Fibroblast of villous mesenchyme (primary cell): Measurements from ENCODE around the gene CYP2D6. TPM values are rescaled to one million over a fixed set of nuclear protein-coding genes. Genes with fewer than 3 reads are reported as not detected.
A peak's percentile ranks its signal among the peaks of the same experiment; 100 is the strongest.
"Not testable (repeated sequence)": the region's sequence is repeated elsewhere in the genome, so short reads cannot be mapped to it uniquely, and the experiment has no call there.

Source experiments
- DNase-seq: peaks from one replicate; pipeline ENCODE4 v3.0.0-alpha.2; 2010; ENCODE audit warnings: low read depth
- H3K4me3 ChIP-seq: 2 replicates; pipeline ENCODE4 v1.5.1; 2011; ENCODE audit warnings: low read depth, mild to moderate bottlenecking, low read length
- CTCF ChIP-seq: IDR thresholded peaks from 2 replicates; pipeline ENCODE4 v1.5.1; 2012; ENCODE audit warnings: low read depth, mild to moderate bottlenecking, low read length; ENCODE audit not compliant: insufficient read depth
- total RNA-seq: library from RNA; depleted of rRNA; stranded (reverse); fragments of >200 nt; gene quantifications from 2 replicates; pipeline ENCODE4 v1.2.3, GENCODE V29; 2012

The CYP2D6 gene
- total RNA-seq, 1 donor, result under 0.01 TPM

GRCh38 chr22:42127606-42128005 is 3.0 kb downstream of the CYP2D6 start:
- no peak overlapping the region for H3K4me3 ChIP-seq
- no peak for DNase-seq
- no peak for TF ChIP-seq CTCF

GRCh38 chr22:42123529-42123928 is 7.1 kb downstream of the CYP2D6 start:
- not testable (repeated sequence) for DNase-seq, H3K4me3 ChIP-seq

- H3K4me3 ChIP-seq, DNase-seq: not testable (repeated sequence)
These were observed 10.2 kb downstream of the CYP2D6 start for GRCh38 chr22:42120231-42121021.

- no peak overlapping the region for H3K4me3 ChIP-seq
- no peak for TF ChIP-seq CTCF
- DNase-seq, result peak; percentile 43
These were observed 13.7 kb downstream of the CYP2D6 start for GRCh38 chr22:42116848-42117424.

- not testable (repeated sequence) for H3K4me3 ChIP-seq, DNase-seq
These were observed 15.2 kb downstream of the CYP2D6 start for GRCh38 chr22:42115420-42115830.

- peak; percentile 46 for DNase-seq
- TF ChIP-seq CTCF, result peak; percentile 57
- no peak overlapping the region for H3K4me3 ChIP-seq
These were observed 15.9 kb downstream of the CYP2D6 start for GRCh38 chr22:42114721-42115120.

- not testable (repeated sequence) for H3K4me3 ChIP-seq
- DNase-seq, result peak; percentile 16
These were observed 17.8 kb downstream of the CYP2D6 start for GRCh38 chr22:42112793-42113192.

GRCh38 chr22:42111798-42112197 is 18.8 kb downstream of the CYP2D6 start:
- no peak overlapping the region for H3K4me3 ChIP-seq
- no peak for DNase-seq
- TF ChIP-seq CTCF, result no peak

GRCh38 chr22:42108848-42109247 is 21.8 kb downstream of the CYP2D6 start:
- no peak for TF ChIP-seq CTCF
- no peak overlapping the region for H3K4me3 ChIP-seq
- DNase-seq, result no peak

- not testable (repeated sequence) for H3K4me3 ChIP-seq, DNase-seq
These were observed 26.2 kb downstream of the CYP2D6 start for GRCh38 chr22:42104332-42104860.
